Activated CD8-positive, alpha-beta T cell treated with anti-CD3 and anti-CD28 coated beads for 36 hours (primary cell): ENCODE results near the gene CYP3A4. TPM values are rescaled to one million over a fixed set of nuclear protein-coding genes. Genes with fewer than 3 reads are reported as not detected.
"Not testable (repeated sequence)": the region's sequence is repeated elsewhere in the genome, so short reads cannot be mapped to it uniquely, and the experiment has no call there.

ENCODE experiments used
- ATAC-seq: fragments of 200-7000 bp; cut with Tn5 transposase; one replicate; pipeline ENCODE4 v1.10.0; 2021; ENCODE audit warnings: mild to moderate bottlenecking, moderate library complexity
- CTCF ChIA-PET: fragments of 350-600 bp; sonication (Branson Sonifier 250); formaldehyde crosslinking; loops from one replicate; lab custom pipeline; 2021; ENCODE audit warnings: antibody characterized with exemption; lab: Charles Lee
- POLR2A ChIA-PET: fragments of 350-600 bp; sonication (Branson Sonifier 250); formaldehyde crosslinking; loops from one replicate; lab custom pipeline; 2021; ENCODE audit warnings: antibody characterized with exemption; lab: Charles Lee
- DNase-seq: peaks from one replicate; pipeline ENCODE4 v3.0.0-alpha.2; 2020
- H3K27ac Mint-ChIP-seq: one replicate; pipeline ENCODE4 v1.8.0; 2021; ENCODE audit warnings: mild to moderate bottlenecking, mixed read lengths
- H3K27me3 Mint-ChIP-seq: one replicate; pipeline ENCODE4 v1.8.0; 2021; ENCODE audit warnings: mixed read lengths
- H3K36me3 Mint-ChIP-seq: one replicate; pipeline ENCODE4 v1.8.0; 2021; ENCODE audit warnings: low read depth, mixed read lengths
- H3K4me1 Mint-ChIP-seq: one replicate; pipeline ENCODE4 v1.8.0; 2021; ENCODE audit warnings: low read depth, mixed read lengths
- H3K4me3 Mint-ChIP-seq: one replicate; pipeline ENCODE4 v1.8.0; 2021; ENCODE audit warnings: mild to moderate bottlenecking, moderate library complexity, mixed read lengths
- H3K9me3 Mint-ChIP-seq: one replicate; pipeline ENCODE4 v1.8.0; 2021; ENCODE audit warnings: mixed read lengths
- intact Hi-C: fragments of 100-400 bp; cut with micrococcal nuclease; formaldehyde crosslinking; loops from one replicate; pipeline ENCODE4 v1.10.0; 2022
- total RNA-seq, 2 experiments: library from RNA; stranded (reverse); gene quantifications; one replicate each; pipeline ENCODE4 v1.2.3, GENCODE V29; 2021
- TF ChIP-seq, protein P1 (sequence below): fragments of 200-600 bp; IDR thresholded peaks from one replicate; pipeline ENCODE4 v1.8.0; 2022; ENCODE audit warnings: antibody characterized with exemption, mild to moderate bottlenecking

The CYP3A4 gene
- total RNA-seq, 2 experiments from 2014 or later, result not detected

DNA sequence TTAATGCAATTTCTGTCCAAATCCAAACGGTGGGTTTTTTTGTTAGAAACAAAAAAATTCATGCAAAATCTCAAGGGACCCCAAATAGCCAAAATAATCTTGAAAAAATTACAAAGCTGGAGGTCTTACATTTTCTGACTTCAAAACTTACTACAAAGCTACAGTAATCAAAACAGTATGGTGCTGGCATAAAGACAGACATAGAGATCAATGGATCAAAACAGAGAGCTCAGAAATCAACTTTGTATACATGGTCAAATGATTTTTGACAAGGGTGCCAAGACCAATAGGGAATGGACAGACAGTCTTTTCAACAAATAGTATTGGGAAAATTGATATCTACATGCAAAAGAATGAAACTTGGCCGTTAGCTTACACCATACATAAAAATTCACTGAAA, 21.7 kb upstream of the CYP3A4 start:
- Mint-ChIP-seq H3K9me3 (peaks cover 3% of the 10 kb centered on the region), H3K36me3 (no peaks in the 10 kb centered on the region), H3K4me3 (no peak overlapping the region), H3K27me3 (peaks cover 39% of the 10 kb centered on the region), H3K4me1 (no peaks in the 10 kb centered on the region), H3K27ac (no peak overlapping the region)
- CTCF ChIA-PET, result interaction anchor here (0.6 to 1.7 kb wide), 3 partner anchors 33 to 285 kb away, joined by 3 to 4 read pairs (median 3); no protein-coding TSS in a partner anchor
- TF ChIP-seq, protein P1, sequence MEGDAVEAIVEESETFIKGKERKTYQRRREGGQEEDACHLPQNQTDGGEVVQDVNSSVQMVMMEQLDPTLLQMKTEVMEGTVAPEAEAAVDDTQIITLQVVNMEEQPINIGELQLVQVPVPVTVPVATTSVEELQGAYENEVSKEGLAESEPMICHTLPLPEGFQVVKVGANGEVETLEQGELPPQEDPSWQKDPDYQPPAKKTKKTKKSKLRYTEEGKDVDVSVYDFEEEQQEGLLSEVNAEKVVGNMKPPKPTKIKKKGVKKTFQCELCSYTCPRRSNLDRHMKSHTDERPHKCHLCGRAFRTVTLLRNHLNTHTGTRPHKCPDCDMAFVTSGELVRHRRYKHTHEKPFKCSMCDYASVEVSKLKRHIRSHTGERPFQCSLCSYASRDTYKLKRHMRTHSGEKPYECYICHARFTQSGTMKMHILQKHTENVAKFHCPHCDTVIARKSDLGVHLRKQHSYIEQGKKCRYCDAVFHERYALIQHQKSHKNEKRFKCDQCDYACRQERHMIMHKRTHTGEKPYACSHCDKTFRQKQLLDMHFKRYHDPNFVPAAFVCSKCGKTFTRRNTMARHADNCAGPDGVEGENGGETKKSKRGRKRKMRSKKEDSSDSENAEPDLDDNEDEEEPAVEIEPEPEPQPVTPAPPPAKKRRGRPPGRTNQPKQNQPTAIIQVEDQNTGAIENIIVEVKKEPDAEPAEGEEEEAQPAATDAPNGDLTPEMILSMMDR, result no peak
- POLR2A ChIA-PET, result no interaction called here
- ATAC-seq, result no peak
- intact Hi-C loops, result no loop called here
- no peak for DNase-seq

GRCh38 chr7:99803118-99803517, 19.1 kb upstream of the CYP3A4 start:
- ATAC-seq, DNase-seq, H3K4me1 Mint-ChIP-seq, POLR2A ChIA-PET, CTCF ChIA-PET, H3K4me3 Mint-ChIP-seq, H3K36me3 Mint-ChIP-seq, intact Hi-C loops, H3K9me3 Mint-ChIP-seq, H3K27ac Mint-ChIP-seq: not testable (repeated sequence)
- H3K27me3 Mint-ChIP-seq, result peaks cover 38% of the 10 kb centered on the region

- CTCF ChIA-PET, H3K4me1 Mint-ChIP-seq, H3K9me3 Mint-ChIP-seq, H3K36me3 Mint-ChIP-seq, H3K27ac Mint-ChIP-seq, POLR2A ChIA-PET, H3K4me3 Mint-ChIP-seq, ATAC-seq, intact Hi-C loops, DNase-seq: not testable (repeated sequence)
- peaks cover 31% of the 10 kb centered on the region for H3K27me3 Mint-ChIP-seq
Observed at GRCh38 chr7:99801407-99801806, 17.4 kb upstream of the CYP3A4 start.

DNA sequence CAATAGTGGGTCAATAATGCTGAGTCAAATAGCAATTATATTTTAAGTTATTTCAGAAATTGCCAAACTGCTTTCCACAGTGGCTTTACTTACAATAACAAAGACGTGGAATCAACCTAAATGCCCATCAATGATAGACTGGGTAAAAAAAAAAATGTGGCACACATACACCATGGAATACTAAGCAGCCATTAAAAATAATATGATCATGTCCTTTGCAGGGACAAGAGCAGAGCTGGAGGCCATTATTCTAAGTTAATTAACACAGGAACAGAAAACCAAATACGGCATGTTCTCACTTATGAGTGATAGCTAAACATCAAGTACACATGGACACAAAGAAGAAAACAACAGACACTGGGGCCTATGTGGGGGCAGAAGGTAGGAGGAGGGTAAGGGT, 15.0 kb upstream of the CYP3A4 start:
- CTCF ChIA-PET, result no interaction called here
- H3K9me3 Mint-ChIP-seq, result peaks cover 2% of the 10 kb centered on the region
- H3K36me3 Mint-ChIP-seq, result no peaks in the 10 kb centered on the region
- H3K4me1 Mint-ChIP-seq, result no peaks in the 10 kb centered on the region
- POLR2A ChIA-PET, result interaction anchor here (0.8 kb wide), 1 partner anchor 10 kb away, joined by 3 read pairs; no protein-coding TSS in a partner anchor
- TF ChIP-seq, protein P1, result no peak
- intact Hi-C loops, result no loop called here
- H3K27ac Mint-ChIP-seq, result no peak overlapping the region
- peaks cover 21% of the 10 kb centered on the region for H3K27me3 Mint-ChIP-seq
- H3K4me3 Mint-ChIP-seq, result no peak overlapping the region
- DNase-seq, result no peak
- ATAC-seq, result no peak

DNA sequence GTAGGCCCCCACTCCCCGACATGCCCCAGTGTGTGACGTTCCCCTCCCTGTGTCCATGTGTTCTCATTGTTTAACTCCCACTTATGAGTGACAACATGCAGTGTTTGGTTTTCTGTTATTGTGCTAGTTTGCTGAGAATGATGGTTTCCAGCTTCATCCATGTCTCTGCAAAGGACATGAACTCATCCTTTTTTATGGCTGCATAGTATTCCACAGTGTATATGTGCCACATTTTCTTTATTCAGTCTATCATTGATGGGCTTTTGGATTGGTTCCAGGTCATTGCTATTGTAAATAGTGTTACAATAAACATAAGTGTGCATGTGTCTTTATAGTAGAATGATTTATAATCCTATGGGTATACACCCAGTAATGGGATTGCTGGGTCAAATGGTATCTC, 11.9 kb upstream of the CYP3A4 start:
- H3K4me3 Mint-ChIP-seq, CTCF ChIA-PET, H3K9me3 Mint-ChIP-seq, DNase-seq, H3K27ac Mint-ChIP-seq, ATAC-seq, H3K36me3 Mint-ChIP-seq, H3K4me1 Mint-ChIP-seq, intact Hi-C loops: not testable (repeated sequence)
- POLR2A ChIA-PET, result interaction anchor here (0.6 kb wide), 1 partner anchor 360 kb away, joined by 3 read pairs; no protein-coding TSS in a partner anchor
- peaks cover 11% of the 10 kb centered on the region for H3K27me3 Mint-ChIP-seq

DNA sequence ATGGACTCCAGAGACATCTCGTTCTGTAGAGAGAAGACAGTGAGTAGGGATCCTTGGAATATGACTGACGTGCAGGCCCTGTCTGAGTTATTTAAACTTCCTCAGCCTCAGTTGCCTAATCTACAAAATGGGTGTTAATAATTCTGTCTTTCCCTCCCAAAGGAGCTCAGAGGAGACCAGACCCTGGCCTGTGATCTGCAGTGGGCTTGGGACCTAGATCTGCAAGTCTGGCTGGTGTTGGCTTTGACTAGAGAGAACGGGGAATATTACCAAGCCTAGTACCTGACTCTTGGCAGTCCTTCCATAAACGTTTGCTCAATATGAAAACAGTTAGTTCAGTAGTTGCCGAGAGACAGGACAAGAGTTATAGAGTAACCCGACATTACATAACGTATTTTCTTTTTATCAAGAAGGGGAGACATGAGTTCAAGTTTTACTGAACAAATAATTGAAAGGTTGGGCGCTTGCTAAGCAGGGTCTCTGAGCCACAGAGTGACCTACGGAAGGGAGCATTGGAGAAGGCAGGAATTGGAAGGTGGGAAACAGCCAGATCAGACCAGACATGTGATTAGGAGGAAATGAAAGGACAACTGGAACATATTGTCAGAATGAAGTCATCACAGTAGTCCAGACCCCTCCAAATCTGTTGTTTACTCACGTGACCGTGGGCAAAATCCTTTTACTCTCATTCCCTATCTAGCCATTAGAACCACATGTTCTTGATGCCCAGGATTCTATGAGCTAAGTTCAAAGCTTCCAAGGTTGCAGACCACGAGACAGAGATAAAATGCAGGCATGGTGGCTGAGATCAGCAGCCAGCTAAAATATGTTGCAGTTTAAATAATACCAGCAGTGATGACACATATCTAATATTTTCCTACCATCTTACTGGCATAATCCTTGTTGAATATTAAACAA, 10.9 kb upstream of the CYP3A4 start:
- ChIA-PET CTCF (no interaction called here), POLR2A (no interaction called here)
- intact Hi-C loops, result no loop called here
- peaks cover 3% of the 10 kb centered on the region for H3K36me3 Mint-ChIP-seq
- H3K4me3 Mint-ChIP-seq, result no peak overlapping the region
- DNase-seq, result no peak
- peaks cover 6% of the 10 kb centered on the region for H3K27me3 Mint-ChIP-seq
- TF ChIP-seq, protein P1, result no peak
- ATAC-seq, result no peak
- peaks cover 6% of the 10 kb centered on the region for H3K4me1 Mint-ChIP-seq
- peaks cover 3% of the 10 kb centered on the region for H3K9me3 Mint-ChIP-seq
- no peak overlapping the region for H3K27ac Mint-ChIP-seq
